GM19240 (cell line): ENCODE data around the gene PTRH1.

Source experiments
- DNase-seq: peaks from one replicate; pipeline ENCODE4 v3.0.0; 2011; ENCODE audit warnings: low spot score; ENCODE audit not compliant: insufficient read length

Gene PTRH1

GRCh38 chr9:127697575-127697974 lies 17.9 kb downstream of the PTRH1 start:
- DNase-seq: no peak

- no peak for DNase-seq
Measured at GRCh38 chr9:127694890-127695720, 20.4 kb downstream of the PTRH1 start.

- DNase-seq: no peak
Measured at GRCh38 chr9:127693697-127694096, 21.8 kb downstream of the PTRH1 start.

GRCh38 chr9:127693143-127693542 lies 22.3 kb downstream of the PTRH1 start:
- DNase-seq: no peak

GRCh38 chr9:127692071-127692470 lies 23.4 kb downstream of the PTRH1 start:
- no peak for DNase-seq

- DNase-seq: no peak
Measured at GRCh38 chr9:127690735-127691134, 24.7 kb downstream of the PTRH1 start.

GRCh38 chr9:127689329-127690000 lies 26.0 kb downstream of the PTRH1 start:
- no peak for DNase-seq

- no peak for DNase-seq
Measured at GRCh38 chr9:127686461-127687393, 28.7 kb downstream of the PTRH1 start.

- DNase-seq: no peak
Measured at GRCh38 chr9:127684576-127684975, 30.9 kb downstream of the PTRH1 start.

- no peak for DNase-seq
Measured at GRCh38 chr9:127683723-127684122, 31.7 kb downstream of the PTRH1 start.

- DNase-seq: no peak
Measured at GRCh38 chr9:127682351-127683136, 32.9 kb downstream of the PTRH1 start.

GRCh38 chr9:127680846-127681245 lies 34.6 kb downstream of the PTRH1 start:
- no peak for DNase-seq

GRCh38 chr9:127680226-127680625 lies 35.2 kb downstream of the PTRH1 start:
- DNase-seq: no peak

GRCh38 chr9:127679506-127679905 lies 36.0 kb downstream of the PTRH1 start:
- DNase-seq: no peak

GRCh38 chr9:127676638-127677037 lies 38.8 kb downstream of the PTRH1 start:
- DNase-seq: no peak

- no peak for DNase-seq
Measured at GRCh38 chr9:127673234-127673633, 42.2 kb downstream of the PTRH1 start.

GRCh38 chr9:127667906-127668305 lies 47.6 kb downstream of the PTRH1 start:
- no peak for DNase-seq

GRCh38 chr9:127667127-127667844 lies 48.2 kb downstream of the PTRH1 start:
- DNase-seq: no peak

- no peak for DNase-seq
Measured at GRCh38 chr9:127664678-127665507, 50.6 kb downstream of the PTRH1 start.
